Activated naive CD4-positive, alpha-beta T cell treated with anti-CD3 and anti-CD28 coated beads for 36 hours (primary cell): Measurements from ENCODE around the gene PEX10. TPM values are rescaled to one million over a fixed set of nuclear protein-coding genes. Genes with fewer than 3 reads are reported as not detected.
A peak's percentile ranks its signal among the peaks of the same experiment; 100 is the strongest.

Experiments
- CTCF ChIA-PET: fragments of 350-600 bp; sonication (Branson Sonifier 250); formaldehyde crosslinking; loops from one replicate; lab custom pipeline; 2021; ENCODE audit warnings: antibody characterized with exemption; lab: Charles Lee
- DNase-seq: peaks from one replicate; pipeline ENCODE4 v3.0.0-alpha.2; 2020
- H3K27ac Mint-ChIP-seq: one replicate; pipeline ENCODE4 v1.8.0; 2021; ENCODE audit warnings: mild to moderate bottlenecking, mixed read lengths
- H3K27me3 Mint-ChIP-seq: one replicate; pipeline ENCODE4 v1.8.0; 2021; ENCODE audit warnings: low read depth, mixed read lengths
- H3K36me3 Mint-ChIP-seq: one replicate; pipeline ENCODE4 v1.8.0; 2021; ENCODE audit warnings: low read depth, mixed read lengths
- H3K4me1 Mint-ChIP-seq: one replicate; pipeline ENCODE4 v1.8.0; 2021; ENCODE audit warnings: low read depth, mixed read lengths
- H3K4me3 Mint-ChIP-seq: one replicate; pipeline ENCODE4 v1.8.0; 2021; ENCODE audit warnings: mild to moderate bottlenecking, moderate library complexity, mixed read lengths
- H3K9me3 Mint-ChIP-seq: one replicate; pipeline ENCODE4 v1.8.0; 2021; ENCODE audit warnings: mixed read lengths
- intact Hi-C: fragments of 100-400 bp; cut with micrococcal nuclease; formaldehyde crosslinking; loops from one replicate; pipeline ENCODE4 v1.15.1; 2023
- total RNA-seq, 2 experiments: library from RNA; stranded (reverse); gene quantifications; one replicate each; pipeline ENCODE4 v1.2.3, GENCODE V29; 2021

The PEX10 gene
- total RNA-seq, 2 experiments from 2014 or later: 8.6 to 9.1 TPM

DNA sequence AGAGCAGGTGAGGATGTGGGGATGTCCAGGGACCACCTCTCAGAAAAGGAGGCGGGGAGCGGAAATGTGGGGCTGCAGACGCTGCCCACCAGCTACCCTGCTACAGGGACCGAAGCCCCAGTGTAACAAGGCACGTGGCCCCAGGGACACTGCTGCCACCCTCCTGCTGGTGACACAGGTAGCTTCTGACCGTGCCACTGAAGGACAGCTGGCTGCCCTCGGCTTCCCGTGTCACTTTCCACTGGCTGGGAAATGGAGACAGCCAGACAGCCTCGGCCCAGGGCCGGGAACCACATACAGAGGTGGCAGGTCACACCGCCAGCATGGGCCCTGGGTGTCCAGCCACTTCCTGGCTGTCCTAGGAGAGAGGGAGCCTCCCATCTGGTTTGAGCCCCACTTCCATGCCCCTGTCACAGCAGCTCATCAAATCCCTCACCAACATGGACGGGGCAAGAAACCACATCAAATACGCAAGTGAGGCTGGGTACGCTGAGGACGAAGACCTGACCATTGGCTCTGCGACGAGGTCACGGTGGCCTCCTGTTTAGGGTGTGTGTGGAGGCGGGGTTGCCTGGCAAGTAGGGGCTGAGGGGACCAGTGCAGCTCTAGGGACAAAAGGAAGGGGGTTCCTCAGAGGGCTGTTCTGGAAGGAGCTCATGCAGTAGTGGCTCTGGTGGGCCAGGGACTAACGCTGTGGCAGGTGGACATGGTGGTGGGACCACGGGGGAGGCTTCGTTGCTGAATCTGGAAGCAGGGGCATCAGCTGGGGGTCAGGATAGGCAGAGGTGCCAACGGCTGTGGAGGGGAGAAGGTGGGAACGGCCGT, 5.0 kb downstream of the PEX10 start:
- no peak overlapping the region for H3K27ac Mint-ChIP-seq
- no peak for DNase-seq
- no peaks in the 10 kb centered on the region for H3K9me3 Mint-ChIP-seq
- CTCF ChIA-PET: interaction anchor here (1.3 kb wide), 1 partner anchor 141 kb away, joined by 5 read pairs; no protein-coding TSS in a partner anchor
- H3K4me3 Mint-ChIP-seq: no peak overlapping the region
- H3K27me3 Mint-ChIP-seq: no peaks in the 10 kb centered on the region
- H3K36me3 Mint-ChIP-seq: peaks cover 9% of the 10 kb centered on the region
- intact Hi-C loops: no loop called here
- peaks cover 5% of the 10 kb centered on the region for H3K4me1 Mint-ChIP-seq

DNA sequence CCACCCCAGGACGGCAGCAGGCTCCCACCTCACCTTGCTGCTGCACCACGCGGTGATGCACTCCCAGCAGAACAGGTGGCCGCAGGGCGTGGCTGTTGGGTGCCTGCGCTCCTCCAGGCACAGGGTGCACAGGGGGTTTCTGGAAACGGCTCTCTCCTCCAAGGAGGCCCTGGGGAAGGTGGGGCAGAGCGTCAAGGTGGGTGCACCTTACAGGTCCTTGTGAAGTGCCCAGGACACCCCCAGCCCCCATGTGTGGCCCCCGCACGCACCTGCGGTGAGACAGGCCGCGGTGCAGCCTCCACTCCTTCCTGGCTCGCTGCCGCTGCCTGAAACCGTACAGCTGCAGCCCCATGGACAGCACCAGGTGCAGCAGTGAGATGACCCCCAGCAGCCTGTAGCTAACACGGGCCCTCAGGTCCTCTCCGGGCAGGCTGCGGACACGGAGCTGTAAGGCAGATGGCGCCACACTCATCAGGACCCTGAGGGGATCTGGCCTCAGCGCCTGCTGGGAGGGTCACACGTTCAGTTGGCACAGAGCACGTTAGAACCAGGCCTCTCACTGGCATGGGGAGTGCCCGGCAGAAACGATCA, 5.8 kb downstream of the PEX10 start:
- Mint-ChIP-seq H3K4me1 (peaks cover 7% of the 10 kb centered on the region), H3K4me3 (no peak overlapping the region), H3K27ac (no peak overlapping the region), H3K9me3 (no peaks in the 10 kb centered on the region), H3K27me3 (no peaks in the 10 kb centered on the region), H3K36me3 (peaks cover 14% of the 10 kb centered on the region)
- CTCF ChIA-PET: no interaction called here
- intact Hi-C loops: no loop called here
- DNase-seq: no peak

DNA sequence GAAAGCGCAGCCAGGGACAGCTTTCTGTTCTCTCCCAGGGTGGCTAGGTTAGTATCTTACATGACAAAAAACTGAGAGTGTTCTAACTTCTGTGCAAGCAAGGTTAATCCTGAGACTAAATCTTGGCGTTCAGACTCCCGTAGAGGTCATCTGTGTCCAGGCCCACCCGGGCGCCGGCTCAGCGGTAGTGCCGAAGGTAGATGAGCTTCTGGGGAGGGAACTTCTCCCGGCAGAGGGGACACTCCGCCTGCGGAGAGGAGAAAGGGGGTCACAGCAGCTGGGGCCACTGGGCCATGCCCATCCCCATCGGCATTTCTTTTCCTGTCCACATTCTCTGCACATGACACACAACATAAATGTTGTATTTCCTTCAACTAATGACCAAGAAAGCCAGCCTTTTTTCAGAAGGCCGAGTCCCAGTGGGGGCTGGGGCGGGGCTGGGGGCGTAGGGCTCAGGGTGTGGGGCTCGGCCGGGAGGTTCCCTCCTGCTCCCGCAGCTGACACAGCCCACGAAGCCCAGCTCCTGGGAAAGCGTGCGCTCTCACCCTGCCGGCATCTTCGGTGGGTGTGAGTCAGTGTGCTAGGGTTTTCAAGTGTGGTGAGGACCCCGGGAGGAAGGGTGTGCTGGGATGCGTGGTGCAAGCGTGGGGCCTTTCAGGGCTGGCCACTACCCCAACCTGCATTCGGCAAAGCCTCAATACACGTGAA, 6.6 kb downstream of the PEX10 start:
- intact Hi-C loops: no loop called here
- H3K9me3 Mint-ChIP-seq: no peaks in the 10 kb centered on the region
- H3K36me3 Mint-ChIP-seq: peaks cover 18% of the 10 kb centered on the region
- peaks cover 4% of the 10 kb centered on the region for H3K4me1 Mint-ChIP-seq
- CTCF ChIA-PET: no interaction called here
- no peaks in the 10 kb centered on the region for H3K27me3 Mint-ChIP-seq
- H3K4me3 Mint-ChIP-seq: no peak overlapping the region
- no peak for DNase-seq
- H3K27ac Mint-ChIP-seq: no peak overlapping the region

DNA sequence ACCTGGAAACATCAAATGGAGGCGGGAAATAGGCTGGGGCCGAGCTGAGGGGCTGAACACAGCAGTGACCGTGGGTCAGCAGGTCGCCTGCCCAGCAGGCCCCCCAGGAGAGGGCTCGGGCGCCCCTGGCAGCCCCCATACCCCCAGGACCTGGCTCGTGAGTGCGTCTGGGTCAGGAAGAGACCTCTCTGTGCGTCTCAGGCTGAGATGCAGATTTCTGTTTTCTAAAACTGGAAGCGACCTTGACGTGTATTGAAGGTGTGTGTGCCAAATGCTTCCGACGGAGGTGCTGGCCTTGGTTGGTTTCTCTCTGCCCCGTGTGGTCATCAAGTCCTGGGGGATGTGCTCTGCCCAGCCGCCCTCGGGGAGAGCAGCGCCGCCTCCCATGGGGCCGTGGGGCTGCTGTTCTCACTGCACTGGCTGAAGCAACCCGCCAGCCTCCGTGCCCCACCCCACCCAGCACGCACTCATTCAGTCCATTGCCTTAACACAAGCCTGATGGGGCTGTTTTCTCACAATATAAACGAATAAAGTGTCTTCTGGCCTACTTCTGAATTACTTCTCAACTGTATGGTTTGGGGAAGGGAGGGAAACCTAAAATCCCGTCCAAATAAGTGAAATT, 7.4 kb downstream of the PEX10 start:
- intact Hi-C loops: no loop called here
- no peak for DNase-seq
- Mint-ChIP-seq H3K4me3 (no peak overlapping the region), H3K36me3 (peaks cover 24% of the 10 kb centered on the region), H3K27me3 (no peaks in the 10 kb centered on the region), H3K27ac (no peak overlapping the region), H3K9me3 (no peaks in the 10 kb centered on the region), H3K4me1 (peaks cover 2% of the 10 kb centered on the region)
- CTCF ChIA-PET: no interaction called here

DNA sequence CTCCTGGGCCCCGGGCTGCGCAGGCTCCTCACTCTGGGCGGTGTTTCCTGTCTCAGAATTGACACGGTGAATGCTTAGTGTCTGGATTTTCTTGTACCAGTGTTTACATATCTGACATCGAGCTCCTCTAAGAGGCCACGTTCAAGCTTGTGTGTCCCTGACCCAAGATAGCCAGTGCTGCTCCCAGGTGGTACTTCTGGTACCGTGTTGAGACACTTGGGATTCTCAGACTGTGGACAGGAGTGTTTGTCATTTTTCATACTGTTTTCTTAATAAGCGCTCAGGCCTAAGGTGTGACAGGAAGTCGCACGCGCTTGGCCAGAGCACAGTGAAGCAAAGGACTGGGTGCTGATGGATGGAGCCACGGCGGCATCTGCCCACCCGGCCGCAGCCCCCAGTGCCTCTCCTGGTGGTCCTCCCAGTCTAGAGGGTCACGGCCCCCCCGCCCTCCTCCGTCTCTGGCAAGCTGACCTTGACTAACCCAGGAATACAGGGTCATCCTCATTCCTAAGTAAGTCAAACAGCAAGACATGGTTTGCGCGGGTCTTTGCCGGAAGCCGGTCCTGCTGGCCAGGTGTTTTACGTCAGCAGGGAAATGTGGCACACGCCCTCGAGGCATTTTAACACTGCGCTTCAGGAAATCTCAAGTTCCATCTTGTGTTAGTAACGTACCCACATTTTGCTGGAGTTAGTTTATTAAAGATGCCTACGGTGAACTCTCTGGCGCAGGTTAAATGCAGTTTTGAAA, 8.0 kb downstream of the PEX10 start:
- H3K9me3 Mint-ChIP-seq: no peaks in the 10 kb centered on the region
- intact Hi-C loops: no loop called here
- H3K4me1 Mint-ChIP-seq: peaks cover 2% of the 10 kb centered on the region
- H3K36me3 Mint-ChIP-seq: peaks cover 26% of the 10 kb centered on the region
- no peak for DNase-seq
- no peak overlapping the region for H3K27ac Mint-ChIP-seq
- CTCF ChIA-PET: no interaction called here
- H3K4me3 Mint-ChIP-seq: no peak overlapping the region
- H3K27me3 Mint-ChIP-seq: no peaks in the 10 kb centered on the region

DNA sequence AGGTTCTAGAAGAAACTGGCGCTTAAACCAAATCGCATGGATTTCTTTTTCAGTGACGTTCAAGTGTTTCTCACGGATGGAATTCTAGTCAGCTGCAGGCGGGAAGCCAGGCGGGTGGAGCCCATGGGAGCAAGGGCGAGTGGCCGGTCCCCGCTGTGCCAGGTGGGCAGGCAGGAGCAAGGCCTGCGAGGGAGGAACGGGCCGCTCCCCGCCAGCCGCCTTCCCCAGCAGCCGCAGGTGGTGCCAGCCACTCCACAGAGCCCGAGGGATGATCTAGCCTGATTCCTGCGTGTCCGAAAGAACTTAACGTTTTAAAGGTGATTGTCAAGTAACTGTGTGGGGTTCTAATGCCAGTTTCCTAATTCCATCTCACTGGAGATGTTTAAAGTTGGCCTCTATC, 9.1 kb downstream of the PEX10 start:
- H3K9me3 Mint-ChIP-seq: no peaks in the 10 kb centered on the region
- intact Hi-C loops: no loop called here
- peaks cover 4% of the 10 kb centered on the region for H3K4me1 Mint-ChIP-seq
- H3K4me3 Mint-ChIP-seq: no peak overlapping the region
- no peaks in the 10 kb centered on the region for H3K27me3 Mint-ChIP-seq
- peaks cover 29% of the 10 kb centered on the region for H3K36me3 Mint-ChIP-seq
- CTCF ChIA-PET: no interaction called here
- DNase-seq: no peak
- H3K27ac Mint-ChIP-seq: no peak overlapping the region

DNA sequence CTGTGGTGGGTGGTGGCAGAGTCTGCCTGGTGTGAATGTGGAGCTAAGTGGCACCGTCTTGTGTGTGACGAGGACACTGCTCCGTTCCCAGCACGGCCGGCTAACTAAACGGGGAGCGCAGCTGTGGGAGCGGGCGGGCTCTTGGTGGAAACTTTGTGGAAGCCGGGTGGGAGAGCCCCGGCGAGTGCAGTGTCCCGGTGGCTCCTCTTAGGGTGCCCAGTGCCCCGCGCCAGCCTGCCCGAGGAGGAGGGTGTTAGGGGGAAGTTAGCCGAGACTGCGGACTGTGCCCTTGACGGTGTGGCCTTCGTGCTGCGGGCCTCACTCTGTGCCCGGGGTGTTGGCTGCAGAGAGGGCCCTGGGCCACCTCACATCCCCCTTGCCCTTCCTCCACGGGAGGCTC, 9.9 kb downstream of the PEX10 start:
- H3K36me3 Mint-ChIP-seq: peaks cover 29% of the 10 kb centered on the region
- H3K4me3 Mint-ChIP-seq: no peak overlapping the region
- no peaks in the 10 kb centered on the region for H3K9me3 Mint-ChIP-seq
- no peaks in the 10 kb centered on the region for H3K27me3 Mint-ChIP-seq
- CTCF ChIA-PET: no interaction called here
- intact Hi-C loops: no loop called here
- no peak overlapping the region for H3K27ac Mint-ChIP-seq
- DNase-seq: no peak
- peaks cover 4% of the 10 kb centered on the region for H3K4me1 Mint-ChIP-seq

DNA sequence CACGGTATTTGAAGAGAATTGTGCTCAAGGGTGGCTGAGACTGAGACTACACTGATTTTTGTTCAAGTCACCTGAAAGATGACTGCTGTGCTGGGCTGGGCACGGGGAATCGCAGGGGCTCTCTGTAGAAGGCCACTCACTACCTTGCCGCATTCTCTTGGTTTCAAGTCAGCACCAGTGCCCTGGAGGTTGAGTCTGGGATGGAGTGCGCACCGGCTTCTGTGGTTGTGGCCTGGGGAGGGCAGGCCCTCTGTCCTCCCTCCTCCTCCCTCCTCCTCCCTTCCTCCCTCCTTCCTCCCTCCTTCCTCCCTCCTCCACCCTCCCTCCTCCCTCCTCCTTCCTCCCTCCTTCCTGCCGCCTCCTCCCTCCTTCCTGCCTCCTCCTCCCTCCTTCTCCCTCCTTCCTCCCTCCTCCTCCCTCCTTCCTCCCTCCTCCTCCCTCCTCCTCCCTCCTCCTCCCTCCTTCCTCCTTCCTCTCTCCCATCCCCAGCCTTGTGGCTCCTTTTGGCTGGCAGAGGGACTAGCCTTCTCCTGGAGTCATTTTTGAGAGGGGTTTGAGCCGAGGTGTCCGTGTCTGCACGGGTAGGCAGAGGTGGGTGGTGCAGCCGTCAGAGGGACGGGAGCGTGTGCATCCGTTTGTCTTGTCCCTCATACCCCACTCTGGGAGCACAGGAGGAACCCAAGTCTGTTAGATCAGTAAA, 11.3 kb downstream of the PEX10 start:
- Mint-ChIP-seq H3K27me3 (no peaks in the 10 kb centered on the region), H3K36me3 (peaks cover 38% of the 10 kb centered on the region), H3K27ac (no peak overlapping the region), H3K4me3 (no peak overlapping the region), H3K9me3 (no peaks in the 10 kb centered on the region), H3K4me1 (peaks cover 4% of the 10 kb centered on the region)
- CTCF ChIA-PET: no interaction called here
- intact Hi-C loops: no loop called here
- DNase-seq: no peak

DNA sequence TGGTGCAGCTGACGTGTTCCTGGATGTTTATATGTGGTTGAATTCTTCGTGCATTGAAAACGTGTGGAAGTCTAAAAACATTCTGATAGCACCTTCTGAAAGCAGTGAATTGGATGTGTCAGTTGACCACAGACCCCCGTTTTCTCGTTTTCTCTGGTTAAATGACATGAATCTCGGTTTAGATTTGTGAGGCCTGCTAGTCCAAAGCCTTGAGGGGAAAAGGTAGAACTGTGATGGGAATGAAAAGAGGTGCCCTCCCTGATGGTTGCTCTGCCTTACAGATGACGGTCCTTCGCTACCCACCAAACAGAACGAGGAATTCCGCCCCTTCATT, 11.8 kb downstream of the PEX10 start:
- Mint-ChIP-seq H3K4me3 (no peak overlapping the region), H3K36me3 (peaks cover 38% of the 10 kb centered on the region), H3K9me3 (no peaks in the 10 kb centered on the region), H3K27me3 (no peaks in the 10 kb centered on the region), H3K4me1 (peaks cover 6% of the 10 kb centered on the region), H3K27ac (peak overlapping the region; percentile 24)
- intact Hi-C loops: no loop called here
- CTCF ChIA-PET: no interaction called here
- DNase-seq: no peak

DNA sequence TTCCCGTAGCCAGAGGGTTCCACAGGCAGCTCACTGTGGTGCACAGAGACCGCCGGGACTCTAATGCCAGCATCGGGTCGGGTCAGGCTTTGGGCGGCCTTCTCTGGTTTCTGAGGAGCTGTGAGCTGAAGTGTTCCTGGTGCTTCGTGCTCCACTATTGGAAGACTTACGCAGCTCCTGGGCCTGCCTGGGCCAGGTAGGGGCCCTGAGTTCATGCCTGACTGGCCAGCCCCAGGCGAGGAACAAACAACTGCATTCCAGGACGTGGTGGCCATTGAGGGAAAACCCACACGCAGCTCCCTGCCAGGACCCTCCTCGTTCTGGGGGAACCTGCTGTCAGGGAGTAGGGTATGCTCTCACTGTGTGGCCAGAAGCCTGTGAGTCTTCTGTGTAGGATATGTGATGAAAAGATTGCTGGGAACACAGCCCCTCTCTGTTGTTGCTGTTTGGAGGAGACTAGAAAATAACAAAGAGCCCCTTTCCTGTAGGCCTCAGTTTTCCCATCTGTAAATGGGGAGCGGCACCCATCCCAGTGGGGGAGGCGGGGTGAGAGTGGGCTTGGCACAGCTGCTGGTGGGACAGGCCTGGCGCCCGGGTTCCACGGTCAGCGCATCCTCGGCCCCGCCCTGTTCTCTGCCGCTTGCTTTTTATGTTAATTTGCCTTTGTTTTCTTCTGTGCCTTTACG, 12.3 kb downstream of the PEX10 start:
- CTCF ChIA-PET: no interaction called here
- Mint-ChIP-seq H3K27me3 (no peaks in the 10 kb centered on the region), H3K27ac (peak overlapping the region; percentile 24), H3K36me3 (peaks cover 38% of the 10 kb centered on the region), H3K4me1 (peaks cover 9% of the 10 kb centered on the region), H3K4me3 (no peak overlapping the region), H3K9me3 (no peaks in the 10 kb centered on the region)
- DNase-seq: no peak
- intact Hi-C loops: no loop called here

DNA sequence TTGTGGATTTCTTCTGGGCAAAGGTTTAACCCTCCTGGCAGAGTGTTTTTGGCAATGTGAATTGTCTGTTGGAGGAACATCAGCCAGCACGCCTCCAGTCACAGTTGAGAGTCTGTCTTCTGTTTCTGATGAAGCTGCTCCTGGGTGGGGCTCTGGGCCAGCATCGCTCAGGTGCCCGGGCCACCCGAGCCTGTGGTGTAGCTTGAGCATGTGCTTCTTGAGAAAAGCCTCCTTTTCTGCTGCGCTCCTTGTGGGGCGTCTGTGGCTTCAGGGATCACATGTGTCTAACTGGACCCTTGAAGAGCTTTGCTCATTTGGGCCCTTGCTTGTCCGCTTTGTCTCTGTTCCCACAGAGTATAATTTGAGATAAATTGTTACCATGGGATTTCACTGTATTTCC, 13.5 kb downstream of the PEX10 start:
- intact Hi-C loops: no loop called here
- Mint-ChIP-seq H3K4me1 (peaks cover 20% of the 10 kb centered on the region), H3K27ac (no peak overlapping the region), H3K9me3 (no peaks in the 10 kb centered on the region), H3K4me3 (no peak overlapping the region), H3K36me3 (peaks cover 38% of the 10 kb centered on the region), H3K27me3 (no peaks in the 10 kb centered on the region)
- DNase-seq: no peak
- CTCF ChIA-PET: no interaction called here
